Measurements from ENCODE around the gene MBLAC1.

The MBLAC1 gene

DNA sequence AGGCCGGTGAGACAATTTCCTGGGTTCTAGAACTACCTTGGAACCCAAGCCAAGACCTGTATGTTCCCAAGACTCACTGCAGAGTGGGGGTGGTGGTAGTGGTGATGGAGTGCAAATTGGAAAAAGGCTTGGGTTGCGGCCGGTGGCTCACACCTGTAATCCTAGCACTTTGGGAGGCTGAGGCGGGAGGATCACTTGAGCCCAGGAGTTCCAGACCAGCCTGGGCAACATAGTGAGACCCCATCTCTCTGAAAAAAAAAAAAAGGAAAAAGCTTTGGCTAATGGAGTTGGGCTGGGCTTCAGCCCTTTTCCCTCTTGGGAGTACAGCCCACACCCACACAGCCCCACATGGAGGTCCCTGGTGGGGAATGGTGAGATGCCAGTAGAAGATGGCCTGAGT is 21.2 kb upstream of the MBLAC1 start:
- Histone ChIP-seq H3K4me1 (ENCODE audit: insufficient read depth, low read length) (no peaks in the 10 kb centered on the region), H3K36me3 (ENCODE audit: insufficient read depth, low read length) (peaks cover 2% of the 10 kb centered on the region), H3K9ac (ENCODE audit: low read depth, low read length) (no peak overlapping the region), H3K9me3 (ENCODE audit: control insufficient read depth, insufficient read depth, low read length) (no peaks in the 10 kb centered on the region)

GRCh38 chr7:100106633-100107032 is 20.1 kb upstream of the MBLAC1 start:
- H3K4me1 ChIP-seq (ENCODE audit: insufficient read depth, low read length) = no peaks in the 10 kb centered on the region
- peaks cover 8% of the 10 kb centered on the region for H3K36me3 ChIP-seq (ENCODE audit: insufficient read depth, low read length)
- H3K9ac ChIP-seq (ENCODE audit: low read depth, low read length) = no peak overlapping the region
- H3K9me3 ChIP-seq (ENCODE audit: control insufficient read depth, insufficient read depth, low read length) = no peaks in the 10 kb centered on the region

- no peaks in the 10 kb centered on the region for H3K9me3 ChIP-seq (ENCODE audit: control insufficient read depth, insufficient read depth, low read length)
- H3K4me1 ChIP-seq (ENCODE audit: insufficient read depth, low read length) = no peaks in the 10 kb centered on the region
- no peak overlapping the region for H3K9ac ChIP-seq (ENCODE audit: low read depth, low read length)
- peaks cover 8% of the 10 kb centered on the region for H3K36me3 ChIP-seq (ENCODE audit: insufficient read depth, low read length)
These were observed 19.5 kb upstream of the MBLAC1 start for GRCh38 chr7:100107125-100107737.

DNA sequence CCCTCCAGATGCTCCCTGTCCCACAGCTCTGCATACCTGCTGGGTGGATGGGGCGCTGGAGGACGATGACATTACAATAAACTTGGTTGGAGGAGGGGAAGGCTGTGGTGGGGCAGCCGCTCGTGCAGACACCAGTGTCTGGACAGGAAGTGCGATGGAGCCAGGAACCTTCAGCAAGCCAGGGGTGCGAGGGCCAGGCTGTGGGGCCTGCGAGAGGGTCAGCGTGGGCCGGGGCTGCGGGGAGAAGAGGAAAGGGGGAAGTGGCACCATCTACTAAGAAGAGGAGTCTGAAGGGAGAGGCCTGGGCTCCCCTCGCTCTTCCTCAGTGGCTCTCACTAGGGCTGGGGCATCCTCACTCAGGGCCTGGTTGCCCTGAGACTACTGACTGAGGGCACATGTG is 18.9 kb upstream of the MBLAC1 start:
- Histone ChIP-seq H3K4me1 (ENCODE audit: insufficient read depth, low read length) (no peaks in the 10 kb centered on the region), H3K9ac (ENCODE audit: low read depth, low read length) (no peak overlapping the region), H3K36me3 (ENCODE audit: insufficient read depth, low read length) (peaks cover 8% of the 10 kb centered on the region), H3K9me3 (ENCODE audit: control insufficient read depth, insufficient read depth, low read length) (no peaks in the 10 kb centered on the region)

GRCh38 chr7:100109521-100110163 is 17.1 kb upstream of the MBLAC1 start:
- no peaks in the 10 kb centered on the region for H3K4me1 ChIP-seq (ENCODE audit: insufficient read depth, low read length)
- H3K9ac ChIP-seq (ENCODE audit: low read depth, low read length) = no peak overlapping the region
- peaks cover 11% of the 10 kb centered on the region for H3K36me3 ChIP-seq (ENCODE audit: insufficient read depth, low read length)
- no peaks in the 10 kb centered on the region for H3K9me3 ChIP-seq (ENCODE audit: control insufficient read depth, insufficient read depth, low read length)

GRCh38 chr7:100111156-100111555 is 15.6 kb upstream of the MBLAC1 start:
- Histone ChIP-seq H3K36me3 (ENCODE audit: insufficient read depth, low read length) (peaks cover 11% of the 10 kb centered on the region), H3K9me3 (ENCODE audit: control insufficient read depth, insufficient read depth, low read length) (no peaks in the 10 kb centered on the region), H3K4me1 (ENCODE audit: insufficient read depth, low read length) (no peaks in the 10 kb centered on the region), H3K9ac (ENCODE audit: low read depth, low read length) (no peak overlapping the region)

DNA sequence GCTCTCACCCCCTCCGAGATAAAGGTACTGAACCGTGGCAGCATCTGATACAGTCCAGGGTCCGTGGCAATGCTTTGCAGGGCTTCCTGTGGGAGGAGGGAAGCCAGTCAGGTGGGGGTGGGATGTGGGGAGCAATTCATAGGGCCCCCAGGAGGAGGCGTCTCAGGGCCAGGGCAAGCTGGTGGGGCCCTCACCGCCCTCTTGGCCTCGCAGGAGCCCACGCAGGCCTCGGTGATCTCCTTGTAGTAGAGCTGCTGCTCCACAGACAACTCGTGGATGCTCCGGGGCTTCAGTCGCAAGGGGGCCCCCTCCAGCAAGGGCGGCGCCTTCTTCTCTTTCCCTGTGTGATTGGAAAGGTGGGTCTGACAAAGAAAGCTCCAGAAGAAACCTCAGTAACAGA is 14.9 kb upstream of the MBLAC1 start:
- no peak overlapping the region for H3K9ac ChIP-seq (ENCODE audit: low read depth, low read length)
- no peaks in the 10 kb centered on the region for H3K9me3 ChIP-seq (ENCODE audit: control insufficient read depth, insufficient read depth, low read length)
- peaks cover 11% of the 10 kb centered on the region for H3K36me3 ChIP-seq (ENCODE audit: insufficient read depth, low read length)
- no peaks in the 10 kb centered on the region for H3K4me1 ChIP-seq (ENCODE audit: insufficient read depth, low read length)

- H3K9me3 ChIP-seq (ENCODE audit: control insufficient read depth, insufficient read depth, low read length) = no peaks in the 10 kb centered on the region
- peaks cover 9% of the 10 kb centered on the region; the same call in 1 of the 2 replicates for H3K36me3 ChIP-seq (ENCODE audit: insufficient read depth, low read length)
- no peaks in the 10 kb centered on the region for H3K4me1 ChIP-seq (ENCODE audit: insufficient read depth, low read length)
- no peak overlapping the region for H3K9ac ChIP-seq (ENCODE audit: low read depth, low read length)
These were observed 11.7 kb upstream of the MBLAC1 start for GRCh38 chr7:100115026-100115425.

DNA sequence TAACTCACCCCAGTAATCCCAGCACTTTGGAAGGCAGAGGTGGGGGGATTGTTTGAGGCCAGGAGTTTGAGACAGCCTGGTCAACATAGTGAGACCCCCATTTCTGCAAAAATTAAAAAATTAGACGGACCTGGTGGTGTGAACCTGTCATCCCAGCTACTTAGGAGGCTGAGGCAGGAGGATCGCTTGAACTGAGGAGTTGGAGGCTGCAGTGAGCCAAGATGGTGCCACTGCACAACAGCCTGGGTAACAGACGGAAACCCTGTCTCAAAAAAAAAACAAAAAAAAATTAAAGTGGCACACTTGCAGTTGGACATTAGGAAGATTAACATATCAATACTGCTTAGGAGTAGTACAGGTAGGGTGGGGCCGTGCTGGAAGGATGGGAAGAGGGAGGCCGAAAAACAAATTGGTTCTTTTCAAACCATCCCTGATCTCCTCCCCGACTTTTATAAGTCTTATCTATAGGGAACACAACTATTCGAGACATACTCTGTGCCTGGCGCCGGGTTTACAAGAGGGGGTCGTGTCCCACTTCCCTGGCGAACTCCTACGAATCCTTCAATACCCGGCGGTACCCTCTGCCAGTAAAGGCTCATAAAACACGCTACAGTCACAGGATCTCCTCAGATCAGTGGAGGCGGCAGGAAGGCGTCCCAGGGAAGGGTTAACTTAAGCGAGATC is 8.2 kb upstream of the MBLAC1 start:
- Histone ChIP-seq H3K9ac (ENCODE audit: low read depth, low read length) (peak overlapping the region; percentile 73), H3K9me3 (ENCODE audit: control insufficient read depth, insufficient read depth, low read length) (no peaks in the 10 kb centered on the region), H3K4me1 (ENCODE audit: insufficient read depth, low read length) (peaks cover 11% of the 10 kb centered on the region; the same call in 1 of the 2 replicates), H3K36me3 (ENCODE audit: insufficient read depth, low read length) (0 out of 2 replicates have a peak, but pooled peaks cover 3% of the 10 kb centered on the region)

GRCh38 chr7:100119072-100119969 is 7.4 kb upstream of the MBLAC1 start, which contains the start of the genes CNPY4 and TAF6:
Gene CNPY4, plus strand, starts transcription at chr7:100119634. Its CDS starts 111 bp downstream, at chr7:100119745.
Gene TAF6, minus strand, starts transcription at chr7:100119358. Its CDS starts 5,149 bp downstream, at chr7:100114209.
- H3K36me3 ChIP-seq (ENCODE audit: insufficient read depth, low read length) = no peaks in the 10 kb centered on the region
- H3K9ac ChIP-seq (ENCODE audit: low read depth, low read length) = peak within 1 kb of the TSS; percentile 73
- peaks cover 11% of the 10 kb centered on the region; the same call in 1 of the 2 replicates for H3K4me1 ChIP-seq (ENCODE audit: insufficient read depth, low read length)
- no peaks in the 10 kb centered on the region for H3K9me3 ChIP-seq (ENCODE audit: control insufficient read depth, insufficient read depth, low read length)

DNA sequence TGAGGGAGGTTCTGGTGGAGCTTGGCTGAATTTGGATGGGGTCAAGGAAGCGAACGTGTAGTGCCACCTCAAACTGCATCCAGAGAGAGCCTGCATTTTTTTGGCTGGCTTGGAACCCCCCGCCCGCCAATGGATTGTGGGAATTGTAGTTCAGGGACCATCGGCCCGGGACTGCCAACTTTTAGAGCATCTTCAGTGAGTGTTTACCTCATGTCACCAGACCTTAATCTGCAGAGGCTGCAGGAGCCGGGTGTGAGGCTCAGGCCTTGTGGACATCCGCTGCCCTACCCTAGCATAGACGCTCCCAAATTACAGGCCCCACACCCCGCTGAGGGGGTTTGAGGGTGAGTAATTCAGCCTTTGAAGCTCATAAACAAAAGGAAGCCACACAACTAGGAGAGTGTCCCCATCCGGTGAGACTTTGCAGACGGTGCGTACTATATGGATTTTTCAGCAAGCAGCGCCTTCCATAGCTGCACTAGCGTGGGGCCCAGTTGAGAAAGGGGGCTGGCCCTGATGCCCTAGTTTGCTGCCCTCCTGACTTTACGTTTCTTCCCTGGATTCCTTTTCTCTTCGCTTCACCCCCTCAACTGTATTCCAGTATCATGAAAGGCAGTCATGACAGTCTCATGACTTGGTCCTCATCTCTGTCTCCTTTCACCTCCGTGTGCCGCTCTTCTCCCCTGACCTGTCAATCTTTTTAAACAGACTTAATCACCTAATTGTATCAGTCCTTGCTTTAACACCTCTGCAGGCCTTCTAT is 6.6 kb upstream of the MBLAC1 start:
- H3K9me3 ChIP-seq (ENCODE audit: control insufficient read depth, insufficient read depth, low read length) = no peaks in the 10 kb centered on the region
- H3K9ac ChIP-seq (ENCODE audit: low read depth, low read length) = peak overlapping the region; percentile 73
- H3K4me1 ChIP-seq (ENCODE audit: insufficient read depth, low read length) = peaks cover 11% of the 10 kb centered on the region; the same call in 1 of the 2 replicates
- no peaks in the 10 kb centered on the region for H3K36me3 ChIP-seq (ENCODE audit: insufficient read depth, low read length)

GRCh38 chr7:100120733-100121036 is 6.1 kb upstream of the MBLAC1 start:
- Histone ChIP-seq H3K4me1 (ENCODE audit: insufficient read depth, low read length) (peaks cover 11% of the 10 kb centered on the region; the same call in 1 of the 2 replicates), H3K9me3 (ENCODE audit: control insufficient read depth, insufficient read depth, low read length) (no peaks in the 10 kb centered on the region), H3K36me3 (ENCODE audit: insufficient read depth, low read length) (no peaks in the 10 kb centered on the region), H3K9ac (ENCODE audit: low read depth, low read length) (peak overlapping the region; percentile 73; the same call in 1 of the 2 replicates)

- no peak overlapping the region for H3K9ac ChIP-seq (ENCODE audit: low read depth, low read length)
- no peaks in the 10 kb centered on the region for H3K36me3 ChIP-seq (ENCODE audit: insufficient read depth, low read length)
- no peaks in the 10 kb centered on the region for H3K9me3 ChIP-seq (ENCODE audit: control insufficient read depth, insufficient read depth, low read length)
- peaks cover 11% of the 10 kb centered on the region; the same call in 1 of the 2 replicates for H3K4me1 ChIP-seq (ENCODE audit: insufficient read depth, low read length)
These were observed 4.7 kb upstream of the MBLAC1 start for GRCh38 chr7:100122067-100122466.

All from ES-I3 (cell line).